Forelimb muscle (tissue), 1 donor: Measurements from ENCODE around the gene XK. TPM values are rescaled to one million over a fixed set of nuclear protein-coding genes. Genes with fewer than 3 reads are reported as not detected.

Source experiments
- DNase-seq: peaks from one replicate; pipeline ENCODE4 v3.0.0-alpha.2; 2013; ENCODE audit warnings: low read depth
- polyA plus RNA-seq: library from polyadenylated mRNA; unstranded; fragments of 120-200 nt; gene quantifications from one replicate; pipeline ENCODE4 v1.2.1, GENCODE V29; 2013; ENCODE audit not compliant: insufficient read length

The XK gene
- polyA plus RNA-seq, 1 donor: 8.9 TPM

GRCh38 chrX:37678574-37678973, 7.0 kb upstream of the XK start:
- DNase-seq: no peak

GRCh38 chrX:37679230-37679629, 6.4 kb upstream of the XK start:
- DNase-seq: no peak

GRCh38 chrX:37679888-37680287, 5.7 kb upstream of the XK start:
- no peak for DNase-seq

- DNase-seq: no peak
These were observed 1.2 kb upstream of the XK start for GRCh38 chrX:37684426-37684825.

- no peak for DNase-seq
These were observed 618 bp upstream of the XK start for GRCh38 chrX:37684973-37685372.

GRCh38 chrX:37686369-37686995, 891 bp downstream of the XK start:
- no peak for DNase-seq

GRCh38 chrX:37686996-37687395, 1.4 kb downstream of the XK start:
- no peak for DNase-seq

- no peak for DNase-seq
These were observed 4.5 kb downstream of the XK start for GRCh38 chrX:37690119-37690518.

- DNase-seq: no peak
These were observed 7.3 kb downstream of the XK start for GRCh38 chrX:37692918-37693317.

GRCh38 chrX:37697169-37697760, 11.7 kb downstream of the XK start:
- DNase-seq: no peak

GRCh38 chrX:37701588-37701987, 16.0 kb downstream of the XK start:
- DNase-seq: no peak

- DNase-seq: no peak
These were observed 26.4 kb downstream of the XK start for GRCh38 chrX:37711991-37712390.

GRCh38 chrX:37712458-37712857, 26.9 kb downstream of the XK start:
- DNase-seq: no peak

GRCh38 chrX:37714479-37714878, 28.9 kb downstream of the XK start:
- DNase-seq: no peak

- DNase-seq: no peak
These were observed 31.0 kb downstream of the XK start for GRCh38 chrX:37716602-37717001.

- DNase-seq: no peak
These were observed 32.1 kb downstream of the XK start for GRCh38 chrX:37717708-37718107.

- no peak for DNase-seq
These were observed 37.0 kb downstream of the XK start for GRCh38 chrX:37722595-37722994.

- no peak for DNase-seq
These were observed 40.8 kb downstream of the XK start for GRCh38 chrX:37726346-37726745.

- DNase-seq: peak; percentile 34
These were observed 59.8 kb downstream of the XK start for GRCh38 chrX:37745354-37745753.

GRCh38 chrX:37745835-37746217, 60.2 kb downstream of the XK start:
- DNase-seq: no peak

GRCh38 chrX:37746218-37746941, 60.8 kb downstream of the XK start:
- DNase-seq: no peak

- DNase-seq: no peak
These were observed 61.4 kb downstream of the XK start for GRCh38 chrX:37746951-37747350.

- no peak for DNase-seq
These were observed 66.7 kb downstream of the XK start for GRCh38 chrX:37752281-37752680.
